DMS 273 treated with DMSO at 0.1 percent for 48 hours (cell line): ENCODE results near the gene ABHD8.

ENCODE experiments used
- DNase-seq: peaks from one replicate; lab custom pipeline; 2025; lab: John Stamatoyannopoulos, UW

ABHD8 gene

GRCh38 chr19:17266026-17266425 lies 37.2 kb downstream of the ABHD8 start:
- DNase-seq, result no peak

GRCh38 chr19:17264641-17264979 lies 38.6 kb downstream of the ABHD8 start, which contains the start of gene USHBP1:
Gene USHBP1 (minus strand): TSS chr19:17264745. CDS start chr19:17264299, 446 bp downstream.
- DNase-seq, result no peak

- DNase-seq, result no peak
Measured at GRCh38 chr19:17263712-17264640, 39.2 kb downstream of the ABHD8 start.

- no peak for DNase-seq
Measured at GRCh38 chr19:17262557-17262956, 40.7 kb downstream of the ABHD8 start.

GRCh38 chr19:17260842-17261325 lies 42.3 kb downstream of the ABHD8 start:
- peak; percentile 66 for DNase-seq

- DNase-seq, result no peak
Measured at GRCh38 chr19:17259934-17260333, 43.3 kb downstream of the ABHD8 start.

- DNase-seq, result no peak
Measured at GRCh38 chr19:17259118-17259780, 44.0 kb downstream of the ABHD8 start.

- no peak for DNase-seq
Measured at GRCh38 chr19:17256130-17256529, 47.1 kb downstream of the ABHD8 start.

GRCh38 chr19:17255150-17255621 lies 48.0 kb downstream of the ABHD8 start:
- no peak for DNase-seq

GRCh38 chr19:17254636-17255035 lies 48.6 kb downstream of the ABHD8 start:
- no peak for DNase-seq

- DNase-seq, result no peak
Measured at GRCh38 chr19:17249887-17250548, 53.2 kb downstream of the ABHD8 start.

- no peak for DNase-seq
Measured at GRCh38 chr19:17248011-17248776, 55.0 kb downstream of the ABHD8 start.

GRCh38 chr19:17246681-17247425 lies 56.4 kb downstream of the ABHD8 start:
- DNase-seq, result no peak

- no peak for DNase-seq
Measured at GRCh38 chr19:17245535-17245984, 57.7 kb downstream of the ABHD8 start, which contains the start of gene NR2F6. Gene NR2F6 (minus strand): TSS chr19:17245919. CDS start chr19:17245220, 699 bp downstream.

- no peak for DNase-seq
Measured at GRCh38 chr19:17244618-17245534, 58.3 kb downstream of the ABHD8 start.

- no peak for DNase-seq
Measured at GRCh38 chr19:17243830-17244617, 59.2 kb downstream of the ABHD8 start.

- no peak for DNase-seq
Measured at GRCh38 chr19:17243211-17243829, 59.9 kb downstream of the ABHD8 start.
